ENCODE data around the gene NR4A3.
A peak's percentile ranks its signal among the peaks of the same experiment; 100 is the strongest.

DNA sequence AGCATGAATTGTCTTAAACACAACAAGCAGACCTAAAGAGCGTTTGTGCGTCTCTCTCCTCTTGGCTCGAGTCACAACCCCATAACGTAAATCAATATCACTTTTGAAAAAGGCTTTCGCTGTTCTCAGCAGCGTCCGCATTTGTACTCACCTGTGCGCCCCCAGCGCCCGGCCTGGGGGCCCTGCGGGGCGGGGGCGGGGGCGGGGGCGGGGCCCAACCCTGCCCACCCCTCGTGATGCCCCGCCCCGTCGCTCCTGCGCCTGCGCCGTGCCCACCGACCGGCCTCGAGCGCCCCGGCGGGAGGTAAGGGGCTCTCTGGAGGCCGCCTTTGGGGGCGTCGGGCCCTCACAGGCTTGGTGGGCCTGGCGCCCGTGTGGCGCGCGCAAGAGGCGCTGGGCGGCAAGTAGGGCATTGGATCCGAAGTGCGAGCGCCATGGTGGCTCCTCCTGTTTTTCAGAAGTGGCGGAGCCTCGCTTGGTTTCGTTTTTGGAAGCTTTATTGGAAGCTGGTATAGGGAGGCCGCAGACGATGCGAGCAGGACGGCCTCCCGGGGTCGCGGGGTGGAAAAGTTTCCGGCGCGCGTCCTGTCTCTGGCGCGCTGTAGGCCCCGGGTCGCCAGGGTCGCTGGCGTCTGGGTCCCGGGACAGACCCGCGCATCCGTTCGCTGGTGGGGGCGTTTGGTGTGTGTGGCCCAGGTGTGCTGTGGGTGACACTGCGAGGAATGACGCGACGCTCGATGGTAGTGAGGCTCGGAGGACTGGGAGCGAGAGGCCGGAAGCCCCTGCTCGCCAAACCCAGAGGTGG lies 84.9 kb downstream of the NR4A3 start, which contains the start of gene STX17:
- TF ChIP-seq POLR2AphosphoS5 (IDR thresholded peaks at IDR 0.05; ENCODE audit: low read depth) = peak; percentile 91
- TF ChIP-seq EZH2 (IDR thresholded peaks at IDR 0.05; ENCODE audit: low read depth, unreplicated experiment) = no peak
- TF ChIP-seq, protein P1, sequence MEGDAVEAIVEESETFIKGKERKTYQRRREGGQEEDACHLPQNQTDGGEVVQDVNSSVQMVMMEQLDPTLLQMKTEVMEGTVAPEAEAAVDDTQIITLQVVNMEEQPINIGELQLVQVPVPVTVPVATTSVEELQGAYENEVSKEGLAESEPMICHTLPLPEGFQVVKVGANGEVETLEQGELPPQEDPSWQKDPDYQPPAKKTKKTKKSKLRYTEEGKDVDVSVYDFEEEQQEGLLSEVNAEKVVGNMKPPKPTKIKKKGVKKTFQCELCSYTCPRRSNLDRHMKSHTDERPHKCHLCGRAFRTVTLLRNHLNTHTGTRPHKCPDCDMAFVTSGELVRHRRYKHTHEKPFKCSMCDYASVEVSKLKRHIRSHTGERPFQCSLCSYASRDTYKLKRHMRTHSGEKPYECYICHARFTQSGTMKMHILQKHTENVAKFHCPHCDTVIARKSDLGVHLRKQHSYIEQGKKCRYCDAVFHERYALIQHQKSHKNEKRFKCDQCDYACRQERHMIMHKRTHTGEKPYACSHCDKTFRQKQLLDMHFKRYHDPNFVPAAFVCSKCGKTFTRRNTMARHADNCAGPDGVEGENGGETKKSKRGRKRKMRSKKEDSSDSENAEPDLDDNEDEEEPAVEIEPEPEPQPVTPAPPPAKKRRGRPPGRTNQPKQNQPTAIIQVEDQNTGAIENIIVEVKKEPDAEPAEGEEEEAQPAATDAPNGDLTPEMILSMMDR (conservative IDR thresholded peaks at IDR 0.05; ENCODE audit: low read depth in 2 of 2) = no peak
- no peak for TF ChIP-seq JUNB (IDR thresholded peaks at IDR 0.05; ENCODE audit: unreplicated experiment)
- no peak for TF ChIP-seq EZH2phosphoT487 (IDR thresholded peaks at IDR 0.05; ENCODE audit: unreplicated experiment)
- TF ChIP-seq ZNF331 (CRISPR knock-in tag; IDR thresholded peaks at IDR 0.05; ENCODE audit: low read depth) = no peak
- TF ChIP-seq, protein P2, sequence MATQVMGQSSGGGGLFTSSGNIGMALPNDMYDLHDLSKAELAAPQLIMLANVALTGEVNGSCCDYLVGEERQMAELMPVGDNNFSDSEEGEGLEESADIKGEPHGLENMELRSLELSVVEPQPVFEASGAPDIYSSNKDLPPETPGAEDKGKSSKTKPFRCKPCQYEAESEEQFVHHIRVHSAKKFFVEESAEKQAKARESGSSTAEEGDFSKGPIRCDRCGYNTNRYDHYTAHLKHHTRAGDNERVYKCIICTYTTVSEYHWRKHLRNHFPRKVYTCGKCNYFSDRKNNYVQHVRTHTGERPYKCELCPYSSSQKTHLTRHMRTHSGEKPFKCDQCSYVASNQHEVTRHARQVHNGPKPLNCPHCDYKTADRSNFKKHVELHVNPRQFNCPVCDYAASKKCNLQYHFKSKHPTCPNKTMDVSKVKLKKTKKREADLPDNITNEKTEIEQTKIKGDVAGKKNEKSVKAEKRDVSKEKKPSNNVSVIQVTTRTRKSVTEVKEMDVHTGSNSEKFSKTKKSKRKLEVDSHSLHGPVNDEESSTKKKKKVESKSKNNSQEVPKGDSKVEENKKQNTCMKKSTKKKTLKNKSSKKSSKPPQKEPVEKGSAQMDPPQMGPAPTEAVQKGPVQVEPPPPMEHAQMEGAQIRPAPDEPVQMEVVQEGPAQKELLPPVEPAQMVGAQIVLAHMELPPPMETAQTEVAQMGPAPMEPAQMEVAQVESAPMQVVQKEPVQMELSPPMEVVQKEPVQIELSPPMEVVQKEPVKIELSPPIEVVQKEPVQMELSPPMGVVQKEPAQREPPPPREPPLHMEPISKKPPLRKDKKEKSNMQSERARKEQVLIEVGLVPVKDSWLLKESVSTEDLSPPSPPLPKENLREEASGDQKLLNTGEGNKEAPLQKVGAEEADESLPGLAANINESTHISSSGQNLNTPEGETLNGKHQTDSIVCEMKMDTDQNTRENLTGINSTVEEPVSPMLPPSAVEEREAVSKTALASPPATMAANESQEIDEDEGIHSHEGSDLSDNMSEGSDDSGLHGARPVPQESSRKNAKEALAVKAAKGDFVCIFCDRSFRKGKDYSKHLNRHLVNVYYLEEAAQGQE (IDR thresholded peaks at IDR 0.05; ENCODE audit: unreplicated experiment) = no peak
- TF ChIP-seq, protein P3, sequence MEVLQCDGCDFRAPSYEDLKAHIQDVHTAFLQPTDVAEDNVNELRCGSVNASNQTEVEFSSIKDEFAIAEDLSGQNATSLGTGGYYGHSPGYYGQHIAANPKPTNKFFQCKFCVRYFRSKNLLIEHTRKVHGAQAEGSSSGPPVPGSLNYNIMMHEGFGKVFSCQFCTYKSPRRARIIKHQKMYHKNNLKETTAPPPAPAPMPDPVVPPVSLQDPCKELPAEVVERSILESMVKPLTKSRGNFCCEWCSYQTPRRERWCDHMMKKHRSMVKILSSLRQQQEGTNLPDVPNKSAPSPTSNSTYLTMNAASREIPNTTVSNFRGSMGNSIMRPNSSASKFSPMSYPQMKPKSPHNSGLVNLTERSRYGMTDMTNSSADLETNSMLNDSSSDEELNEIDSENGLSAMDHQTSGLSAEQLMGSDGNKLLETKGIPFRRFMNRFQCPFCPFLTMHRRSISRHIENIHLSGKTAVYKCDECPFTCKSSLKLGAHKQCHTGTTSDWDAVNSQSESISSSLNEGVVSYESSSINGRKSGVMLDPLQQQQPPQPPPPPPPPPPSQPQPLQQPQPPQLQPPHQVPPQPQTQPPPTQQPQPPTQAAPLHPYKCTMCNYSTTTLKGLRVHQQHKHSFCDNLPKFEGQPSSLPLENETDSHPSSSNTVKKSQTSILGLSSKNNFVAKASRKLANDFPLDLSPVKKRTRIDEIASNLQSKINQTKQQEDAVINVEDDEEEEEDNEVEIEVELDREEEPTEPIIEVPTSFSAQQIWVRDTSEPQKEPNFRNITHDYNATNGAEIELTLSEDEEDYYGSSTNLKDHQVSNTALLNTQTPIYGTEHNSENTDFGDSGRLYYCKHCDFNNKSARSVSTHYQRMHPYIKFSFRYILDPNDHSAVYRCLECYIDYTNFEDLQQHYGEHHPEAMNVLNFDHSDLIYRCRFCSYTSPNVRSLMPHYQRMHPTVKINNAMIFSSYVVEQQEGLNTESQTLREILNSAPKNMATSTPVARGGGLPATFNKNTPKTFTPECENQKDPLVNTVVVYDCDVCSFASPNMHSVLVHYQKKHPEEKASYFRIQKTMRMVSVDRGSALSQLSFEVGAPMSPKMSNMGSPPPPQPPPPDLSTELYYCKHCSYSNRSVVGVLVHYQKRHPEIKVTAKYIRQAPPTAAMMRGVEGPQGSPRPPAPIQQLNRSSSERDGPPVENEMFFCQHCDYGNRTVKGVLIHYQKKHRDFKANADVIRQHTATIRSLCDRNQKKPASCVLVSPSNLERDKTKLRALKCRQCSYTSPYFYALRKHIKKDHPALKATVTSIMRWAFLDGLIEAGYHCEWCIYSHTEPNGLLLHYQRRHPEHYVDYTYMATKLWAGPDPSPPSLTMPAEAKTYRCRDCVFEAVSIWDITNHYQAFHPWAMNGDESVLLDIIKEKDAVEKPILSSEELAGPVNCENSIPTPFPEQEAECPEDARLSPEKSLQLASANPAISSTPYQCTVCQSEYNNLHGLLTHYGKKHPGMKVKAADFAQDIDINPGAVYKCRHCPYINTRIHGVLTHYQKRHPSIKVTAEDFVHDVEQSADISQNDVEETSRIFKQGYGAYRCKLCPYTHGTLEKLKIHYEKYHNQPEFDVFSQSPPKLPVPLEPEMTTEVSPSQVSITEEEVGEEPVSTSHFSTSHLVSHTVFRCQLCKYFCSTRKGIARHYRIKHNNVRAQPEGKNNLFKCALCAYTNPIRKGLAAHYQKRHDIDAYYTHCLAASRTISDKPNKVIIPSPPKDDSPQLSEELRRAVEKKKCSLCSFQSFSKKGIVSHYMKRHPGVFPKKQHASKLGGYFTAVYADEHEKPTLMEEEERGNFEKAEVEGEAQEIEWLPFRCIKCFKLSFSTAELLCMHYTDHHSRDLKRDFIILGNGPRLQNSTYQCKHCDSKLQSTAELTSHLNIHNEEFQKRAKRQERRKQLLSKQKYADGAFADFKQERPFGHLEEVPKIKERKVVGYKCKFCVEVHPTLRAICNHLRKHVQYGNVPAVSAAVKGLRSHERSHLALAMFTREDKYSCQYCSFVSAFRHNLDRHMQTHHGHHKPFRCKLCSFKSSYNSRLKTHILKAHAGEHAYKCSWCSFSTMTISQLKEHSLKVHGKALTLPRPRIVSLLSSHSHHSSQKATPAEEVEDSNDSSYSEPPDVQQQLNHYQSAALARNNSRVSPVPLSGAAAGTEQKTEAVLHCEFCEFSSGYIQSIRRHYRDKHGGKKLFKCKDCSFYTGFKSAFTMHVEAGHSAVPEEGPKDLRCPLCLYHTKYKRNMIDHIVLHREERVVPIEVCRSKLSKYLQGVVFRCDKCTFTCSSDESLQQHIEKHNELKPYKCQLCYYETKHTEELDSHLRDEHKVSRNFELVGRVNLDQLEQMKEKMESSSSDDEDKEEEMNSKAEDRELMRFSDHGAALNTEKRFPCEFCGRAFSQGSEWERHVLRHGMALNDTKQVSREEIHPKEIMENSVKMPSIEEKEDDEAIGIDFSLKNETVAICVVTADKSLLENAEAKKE (CRISPR knock-in tag; IDR thresholded peaks at IDR 0.05) = no peak
- TF ChIP-seq, protein P4, sequence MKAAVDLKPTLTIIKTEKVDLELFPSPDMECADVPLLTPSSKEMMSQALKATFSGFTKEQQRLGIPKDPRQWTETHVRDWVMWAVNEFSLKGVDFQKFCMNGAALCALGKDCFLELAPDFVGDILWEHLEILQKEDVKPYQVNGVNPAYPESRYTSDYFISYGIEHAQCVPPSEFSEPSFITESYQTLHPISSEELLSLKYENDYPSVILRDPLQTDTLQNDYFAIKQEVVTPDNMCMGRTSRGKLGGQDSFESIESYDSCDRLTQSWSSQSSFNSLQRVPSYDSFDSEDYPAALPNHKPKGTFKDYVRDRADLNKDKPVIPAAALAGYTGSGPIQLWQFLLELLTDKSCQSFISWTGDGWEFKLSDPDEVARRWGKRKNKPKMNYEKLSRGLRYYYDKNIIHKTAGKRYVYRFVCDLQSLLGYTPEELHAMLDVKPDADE (IDR thresholded peaks at IDR 0.05) = no peak
- no peak for TF ChIP-seq NANOG (IDR thresholded peaks at IDR 0.05; ENCODE audit: borderline replicate concordance)
- no peak for TF ChIP-seq STAT1 (IDR thresholded peaks at IDR 0.05; ENCODE audit: unreplicated experiment)

All from GM23338 (cell line).